Calu3 (cell line): ENCODE results near the gene H6PD. TPM values are rescaled to one million over a fixed set of nuclear protein-coding genes. Genes with fewer than 3 reads are reported as not detected.
A peak's percentile ranks its signal among the peaks of the same experiment; 100 is the strongest.

Experiments used
- BruUV-seq: library from RNA; stranded (reverse); fragments of 400-500 nt; replicated peaks from 2 replicates; lab custom pipeline; 2021; lab: Mats Ljungman, UMichigan
- CTCF ChIA-PET: fragments of 300-600 bp; sonication (Branson Sonifier 250); formaldehyde crosslinking; loops from one replicate; lab custom pipeline; 2022; ENCODE audit warnings: antibody characterized with exemption; lab: Charles Lee
- DNase-seq: peaks from one replicate; pipeline ENCODE4 v3.0.0; 2022
- H3K27ac Mint-ChIP-seq: one replicate; pipeline ENCODE4 v1.8.0; 2022; ENCODE audit warnings: mixed read lengths; ENCODE audit not compliant: unreplicated experiment
- H3K27me3 Mint-ChIP-seq: one replicate; pipeline ENCODE4 v1.8.0; 2022; ENCODE audit warnings: mixed read lengths; ENCODE audit not compliant: unreplicated experiment
- H3K36me3 Mint-ChIP-seq: one replicate; pipeline ENCODE4 v1.8.0; 2022; ENCODE audit warnings: mild to moderate bottlenecking, moderate library complexity, mixed read lengths; ENCODE audit not compliant: insufficient read depth, unreplicated experiment
- H3K4me1 Mint-ChIP-seq: one replicate; pipeline ENCODE4 v1.8.0; 2022; ENCODE audit warnings: mild to moderate bottlenecking, low read depth, mixed read lengths; ENCODE audit not compliant: unreplicated experiment
- H3K4me3 Mint-ChIP-seq: one replicate; pipeline ENCODE4 v1.8.0; 2022; ENCODE audit warnings: mild to moderate bottlenecking, low read depth, moderate library complexity, mixed read lengths; ENCODE audit not compliant: unreplicated experiment
- H3K9me3 Mint-ChIP-seq: one replicate; pipeline ENCODE4 v1.8.0; 2022; ENCODE audit warnings: low read depth, mixed read lengths; ENCODE audit not compliant: unreplicated experiment
- CTCF ChIP-seq: fragments of 200-600 bp; IDR thresholded peaks from one replicate; pipeline ENCODE4 v1.8.0; 2022; ENCODE audit warnings: antibody characterized with exemption; ENCODE audit not compliant: unreplicated experiment
- intact Hi-C: fragments of 100-400 bp; cut with micrococcal nuclease; formaldehyde crosslinking; loops from one replicate; pipeline ENCODE4 v1.10.0; 2022; ENCODE audit not compliant: unreplicated experiment
- total RNA-seq: library from RNA; stranded (reverse); gene quantifications from 2 replicates; pipeline ENCODE4 v1.2.3, GENCODE V29; 2022

H6PD gene
- total RNA-seq, 1 experiment from 2014 or later, result 18.0 TPM

GRCh38 chr1:9292361-9293240 is 58.0 kb downstream of the H6PD start, which contains the start of gene SPSB1:
SPSB1 (plus strand) TSS chr1:9292894; CDS start chr1:9355892, 62,998 bp downstream.
- no peak for TF ChIP-seq CTCF
- no peak within 1 kb of the TSS for H3K27ac Mint-ChIP-seq
- peak within 1 kb of the TSS; percentile 60 for H3K4me3 Mint-ChIP-seq
- CTCF ChIA-PET, result interaction anchor here (0.9 kb wide), 1 partner anchor 200 kb away, joined by 3 read pairs; no protein-coding TSS in a partner anchor
- intact Hi-C loops, result no loop called here
- BruUV-seq, result no TSS peak
- H3K4me1 Mint-ChIP-seq, result peaks cover 14% of the 10 kb centered on the region
- H3K9me3 Mint-ChIP-seq, result peaks cover 3% of the 10 kb centered on the region
- no peaks in the 10 kb centered on the region for H3K27me3 Mint-ChIP-seq
- peak; percentile 42 for DNase-seq
- H3K36me3 Mint-ChIP-seq, result peaks cover 20% of the 10 kb centered on the region

- no peak for TF ChIP-seq CTCF
- intact Hi-C loops, result no loop called here
- peaks cover 18% of the 10 kb centered on the region for H3K4me1 Mint-ChIP-seq
- H3K36me3 Mint-ChIP-seq, result peaks cover 20% of the 10 kb centered on the region
- CTCF ChIA-PET, result no interaction called here
- H3K4me3 Mint-ChIP-seq, result no peak overlapping the region
- BruUV-seq, result no TSS peak
- peaks cover 3% of the 10 kb centered on the region for H3K9me3 Mint-ChIP-seq
- H3K27me3 Mint-ChIP-seq, result no peaks in the 10 kb centered on the region
- no peak for DNase-seq
- H3K27ac Mint-ChIP-seq, result no peak overlapping the region
These were observed 58.6 kb downstream of the H6PD start for GRCh38 chr1:9293241-9293532.

GRCh38 chr1:9293533-9294404 is 59.2 kb downstream of the H6PD start:
- Mint-ChIP-seq H3K9me3 (peaks cover 3% of the 10 kb centered on the region), H3K4me3 (no peak overlapping the region), H3K27me3 (no peaks in the 10 kb centered on the region), H3K27ac (no peak overlapping the region), H3K36me3 (peaks cover 19% of the 10 kb centered on the region), H3K4me1 (peaks cover 18% of the 10 kb centered on the region)
- intact Hi-C loops, result no loop called here
- no peak for DNase-seq
- BruUV-seq, result no TSS peak
- CTCF ChIA-PET, result no interaction called here
- no peak for TF ChIP-seq CTCF

GRCh38 chr1:9294405-9294773 is 59.8 kb downstream of the H6PD start:
- no peak for TF ChIP-seq CTCF
- no peak overlapping the region for H3K4me3 Mint-ChIP-seq
- H3K27ac Mint-ChIP-seq, result no peak overlapping the region
- peaks cover 18% of the 10 kb centered on the region for H3K4me1 Mint-ChIP-seq
- H3K9me3 Mint-ChIP-seq, result no peaks in the 10 kb centered on the region
- no peaks in the 10 kb centered on the region for H3K27me3 Mint-ChIP-seq
- TSS peak; percentile 50 for BruUV-seq
- intact Hi-C loops, result no loop called here
- CTCF ChIA-PET, result no interaction called here
- no peak for DNase-seq
- H3K36me3 Mint-ChIP-seq, result peaks cover 15% of the 10 kb centered on the region
